OCI-LY3 (cell line): ENCODE data around the gene SLC16A8.

Experiments used
- H2AFZ ChIP-seq: fragments of 200-600, 300-600 bp; shearing (Covaris generic); 2 replicates; pipeline ENCODE4 v1.6.0; 2014; ENCODE audit warnings: antibody characterized with exemption, low read depth, low read length
- H3K27ac ChIP-seq: fragments of 200-600, 300-600 bp; sonication (generic); 2 replicates; pipeline ENCODE4 v1.5.1; 2014; ENCODE audit warnings: mild to moderate bottlenecking, low read length, moderate library complexity, mixed read lengths
- H3K27me3 ChIP-seq: fragments of 200-600, 300-600 bp; sonication (generic); 2 replicates; pipeline ENCODE4 v1.6.1; 2014; ENCODE audit warnings: low read depth, low read length, mixed read lengths
- H3K36me3 ChIP-seq: fragments of 200-600, 300-600 bp; sonication (generic); replicated peaks from 2 replicates; pipeline ENCODE3; 2014; ENCODE audit warnings: low read depth, low read length, mixed read lengths
- H3K4me1 ChIP-seq: fragments of 300-600, 200-600 bp; sonication (generic); 2 replicates; pipeline ENCODE4 v1.6.1; 2014; ENCODE audit warnings: low read length, mixed read lengths
- H3K4me2 ChIP-seq: fragments of 200-600, 300-600 bp; sonication (generic); 2 replicates; pipeline ENCODE4 v1.6.1; 2014; ENCODE audit warnings: low read length, mixed read lengths
- H3K4me3 ChIP-seq: fragments of 300-600, 200-600 bp; sonication (generic); 2 replicates; pipeline ENCODE4 v1.5.1; 2014; ENCODE audit warnings: antibody characterized with exemption, mild to moderate bottlenecking, low read length, moderate library complexity
- H3K79me2 ChIP-seq: fragments of 300-600, 200-600 bp; shearing (Covaris generic); 2 replicates; pipeline ENCODE4 v1.6.1; 2014; ENCODE audit warnings: mild to moderate bottlenecking, low read length, mixed read lengths
- H3K9ac ChIP-seq: fragments of 300-600, 200-600 bp; shearing (Covaris generic); 2 replicates; pipeline ENCODE4 v1.6.0; 2014; ENCODE audit warnings: mild to moderate bottlenecking, low read length, moderate library complexity
- H3K9me3 ChIP-seq: fragments of 200-600, 300-600 bp; shearing (Covaris generic); 2 replicates; pipeline ENCODE4 v1.6.1; 2014; ENCODE audit warnings: low read length, mixed read lengths; ENCODE audit not compliant: insufficient read depth
- H4K20me1 ChIP-seq: fragments of 200-600, 300-600 bp; sonication (generic); 2 replicates; pipeline ENCODE4 v1.6.1; 2016; ENCODE audit warnings: low read length, mixed read lengths; ENCODE audit not compliant: insufficient read depth
- EZH2phosphoT487 ChIP-seq: fragments of 200-600 bp; shearing (Covaris generic); IDR thresholded peaks from 2 replicates; pipeline ENCODE4 v1.6.1; 2018; ENCODE audit warnings: antibody characterized with exemption, mixed run types, low read depth
- TF ChIP-seq, protein P1 (sequence below): fragments of 200-600, 300-600 bp; sonication (generic); IDR thresholded peaks from 2 replicates; pipeline ENCODE4 v1.5.1; 2014; ENCODE audit warnings: antibody characterized with exemption, low read length, low read depth

The SLC16A8 gene

GRCh38 chr22:38131399-38131798 is 47.4 kb upstream of the SLC16A8 start:
- no peaks in the 10 kb centered on the region for H3K9me3 ChIP-seq
- H3K9ac ChIP-seq = no peak overlapping the region
- TF ChIP-seq, protein P1, sequence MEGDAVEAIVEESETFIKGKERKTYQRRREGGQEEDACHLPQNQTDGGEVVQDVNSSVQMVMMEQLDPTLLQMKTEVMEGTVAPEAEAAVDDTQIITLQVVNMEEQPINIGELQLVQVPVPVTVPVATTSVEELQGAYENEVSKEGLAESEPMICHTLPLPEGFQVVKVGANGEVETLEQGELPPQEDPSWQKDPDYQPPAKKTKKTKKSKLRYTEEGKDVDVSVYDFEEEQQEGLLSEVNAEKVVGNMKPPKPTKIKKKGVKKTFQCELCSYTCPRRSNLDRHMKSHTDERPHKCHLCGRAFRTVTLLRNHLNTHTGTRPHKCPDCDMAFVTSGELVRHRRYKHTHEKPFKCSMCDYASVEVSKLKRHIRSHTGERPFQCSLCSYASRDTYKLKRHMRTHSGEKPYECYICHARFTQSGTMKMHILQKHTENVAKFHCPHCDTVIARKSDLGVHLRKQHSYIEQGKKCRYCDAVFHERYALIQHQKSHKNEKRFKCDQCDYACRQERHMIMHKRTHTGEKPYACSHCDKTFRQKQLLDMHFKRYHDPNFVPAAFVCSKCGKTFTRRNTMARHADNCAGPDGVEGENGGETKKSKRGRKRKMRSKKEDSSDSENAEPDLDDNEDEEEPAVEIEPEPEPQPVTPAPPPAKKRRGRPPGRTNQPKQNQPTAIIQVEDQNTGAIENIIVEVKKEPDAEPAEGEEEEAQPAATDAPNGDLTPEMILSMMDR = no peak
- TF ChIP-seq EZH2phosphoT487 = no peak
- no peak overlapping the region for H3K4me2 ChIP-seq
- no peaks in the 10 kb centered on the region for H3K27me3 ChIP-seq
- H3K4me3 ChIP-seq = no peak overlapping the region
- no peaks in the 10 kb centered on the region for H4K20me1 ChIP-seq
- H3K79me2 ChIP-seq = no peaks in the 10 kb centered on the region
- H2AFZ ChIP-seq = no peak overlapping the region
- H3K27ac ChIP-seq = no peak overlapping the region
- H3K36me3 ChIP-seq = no peaks in the 10 kb centered on the region
- H3K4me1 ChIP-seq = no peaks in the 10 kb centered on the region

DNA sequence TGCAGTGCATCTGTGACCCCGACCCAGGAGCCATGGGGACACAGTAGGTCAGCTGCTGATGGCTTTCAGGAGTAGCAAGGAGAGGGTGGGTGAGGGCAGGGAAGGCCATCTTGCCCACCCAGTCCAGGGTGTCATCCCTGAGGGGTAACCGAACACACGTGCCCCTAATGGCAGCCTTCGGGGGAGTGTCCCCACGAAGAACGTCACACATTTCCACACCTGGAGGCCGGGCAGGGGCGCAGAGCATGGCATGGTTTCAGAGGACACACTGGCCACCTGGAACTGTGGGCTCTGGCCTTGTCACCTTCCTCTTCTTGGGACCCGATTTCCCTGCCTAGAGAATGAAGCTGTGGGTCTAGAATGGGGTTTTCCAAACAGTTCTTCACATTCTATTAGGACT is 45.9 kb upstream of the SLC16A8 start:
- H2AFZ ChIP-seq = no peak overlapping the region
- no peaks in the 10 kb centered on the region for H3K36me3 ChIP-seq
- H3K4me1 ChIP-seq = no peaks in the 10 kb centered on the region
- H3K4me3 ChIP-seq = no peak overlapping the region
- no peak overlapping the region for H3K27ac ChIP-seq
- H3K4me2 ChIP-seq = no peak overlapping the region
- no peaks in the 10 kb centered on the region for H3K27me3 ChIP-seq
- no peaks in the 10 kb centered on the region for H3K79me2 ChIP-seq
- H4K20me1 ChIP-seq = no peaks in the 10 kb centered on the region
- H3K9ac ChIP-seq = no peak overlapping the region
- no peaks in the 10 kb centered on the region for H3K9me3 ChIP-seq
- no peak for TF ChIP-seq EZH2phosphoT487
- TF ChIP-seq, protein P1 = no peak

DNA sequence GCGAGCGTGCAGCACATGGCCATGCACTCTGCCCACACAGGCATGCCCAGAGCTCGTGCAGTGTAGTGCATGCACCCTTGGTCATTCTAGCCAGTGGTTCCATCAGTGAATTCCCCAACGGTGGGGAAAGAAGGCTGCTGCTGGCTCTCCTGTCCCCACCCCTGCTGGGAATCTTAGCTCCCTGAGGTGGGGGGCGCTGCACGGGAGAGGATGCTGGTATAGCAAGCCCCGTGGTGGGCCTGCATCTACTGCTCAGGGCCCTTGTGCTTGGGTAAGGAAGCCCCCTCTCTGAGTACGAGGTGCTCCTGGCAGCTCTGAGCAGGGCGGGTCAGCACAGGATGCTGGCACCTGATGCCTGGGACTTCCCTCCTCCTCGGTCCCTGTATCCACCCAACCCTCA is 45.0 kb upstream of the SLC16A8 start:
- Histone ChIP-seq H3K27me3 (no peaks in the 10 kb centered on the region), H3K4me1 (no peaks in the 10 kb centered on the region), H3K4me2 (no peak overlapping the region), H3K27ac (no peak overlapping the region), H3K36me3 (no peaks in the 10 kb centered on the region), H3K4me3 (no peak overlapping the region), H2AFZ (no peak overlapping the region), H3K79me2 (no peaks in the 10 kb centered on the region), H3K9ac (no peak overlapping the region), H3K9me3 (no peaks in the 10 kb centered on the region), H4K20me1 (no peaks in the 10 kb centered on the region)
- TF ChIP-seq, protein P1 = no peak
- TF ChIP-seq EZH2phosphoT487 = no peak

DNA sequence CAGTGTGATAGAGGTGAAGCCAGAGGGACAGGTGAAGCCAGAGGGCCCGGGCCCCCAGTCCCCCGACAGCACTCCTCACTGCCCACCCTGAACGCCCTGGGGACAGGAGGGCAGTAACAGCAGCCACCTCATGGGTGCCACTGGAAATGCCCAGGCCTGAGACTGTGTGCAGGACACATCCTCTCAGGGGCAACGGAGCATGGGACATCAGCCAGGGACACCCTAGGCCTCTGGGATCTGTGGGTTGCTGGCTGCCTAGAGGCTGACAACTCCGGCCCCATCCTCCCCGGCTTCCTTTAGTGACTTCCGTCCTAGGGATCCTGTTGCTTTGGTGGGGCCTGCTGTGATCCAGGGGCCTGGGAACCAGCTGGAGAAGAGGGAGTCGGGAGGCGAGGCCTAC is 43.9 kb upstream of the SLC16A8 start:
- Histone ChIP-seq H3K36me3 (no peaks in the 10 kb centered on the region), H2AFZ (no peak overlapping the region), H3K9me3 (no peaks in the 10 kb centered on the region), H4K20me1 (no peaks in the 10 kb centered on the region), H3K27me3 (no peaks in the 10 kb centered on the region), H3K79me2 (no peaks in the 10 kb centered on the region), H3K4me1 (no peaks in the 10 kb centered on the region), H3K27ac (no peak overlapping the region), H3K4me2 (no peak overlapping the region), H3K4me3 (no peak overlapping the region), H3K9ac (no peak overlapping the region)
- no peak for TF ChIP-seq EZH2phosphoT487
- TF ChIP-seq, protein P1 = no peak
